ENCODE results near the gene CYP2D6. TPM values are rescaled to one million over a fixed set of nuclear protein-coding genes. Genes with fewer than 3 reads are reported as not detected.
A peak's percentile ranks its signal among the peaks of the same experiment; 100 is the strongest.

The CYP2D6 gene
- total RNA-seq, 1 donor from 2014 or later: 4.0 TPM

DNA sequence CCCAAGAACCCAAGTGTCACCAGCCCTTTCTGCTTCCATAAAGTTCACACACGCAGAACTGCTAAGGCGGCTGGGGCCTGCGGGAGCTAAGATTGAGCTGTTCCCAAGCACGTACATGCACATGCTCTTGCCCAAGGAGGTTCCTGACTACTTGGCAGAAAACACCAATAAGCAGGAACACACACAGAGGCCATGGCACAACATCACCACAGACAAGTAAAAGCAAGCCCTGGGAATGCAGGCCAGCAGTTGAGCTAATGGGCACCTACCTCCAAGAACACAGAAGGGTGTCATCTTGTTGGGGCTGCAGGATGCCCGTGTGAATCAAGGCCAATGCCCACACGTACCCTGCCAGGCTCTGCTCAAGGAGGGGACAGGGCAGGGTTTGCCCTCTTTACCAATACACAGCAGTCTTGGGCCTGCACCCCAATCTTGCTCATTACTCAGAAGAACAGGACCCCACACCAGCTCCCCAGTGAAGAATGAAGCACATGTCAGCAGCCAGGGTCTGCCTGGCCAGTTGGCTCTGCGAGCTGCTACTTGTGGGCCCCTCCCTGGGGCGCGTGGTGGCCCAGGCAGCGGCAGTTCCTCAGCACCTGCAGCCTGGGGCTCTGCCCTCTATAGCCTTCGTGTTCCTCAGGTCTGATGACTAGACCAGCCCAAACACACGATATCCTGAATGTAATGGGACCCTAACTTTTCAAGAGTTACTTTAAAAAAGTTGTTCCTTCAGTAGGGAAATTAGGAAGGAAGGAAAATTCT lies 32.3 kb upstream of the CYP2D6 start:
- Mint-ChIP-seq H3K36me3 (peaks cover 10% of the 10 kb centered on the region), H3K4me1 (ENCODE audit: unreplicated experiment) (peaks cover 4% of the 10 kb centered on the region), H3K27ac (no peak overlapping the region), H3K27me3 (no peaks in the 10 kb centered on the region), H3K4me3 (no peak overlapping the region), H3K9me3 (no peaks in the 10 kb centered on the region)
- TF ChIP-seq, protein P1, sequence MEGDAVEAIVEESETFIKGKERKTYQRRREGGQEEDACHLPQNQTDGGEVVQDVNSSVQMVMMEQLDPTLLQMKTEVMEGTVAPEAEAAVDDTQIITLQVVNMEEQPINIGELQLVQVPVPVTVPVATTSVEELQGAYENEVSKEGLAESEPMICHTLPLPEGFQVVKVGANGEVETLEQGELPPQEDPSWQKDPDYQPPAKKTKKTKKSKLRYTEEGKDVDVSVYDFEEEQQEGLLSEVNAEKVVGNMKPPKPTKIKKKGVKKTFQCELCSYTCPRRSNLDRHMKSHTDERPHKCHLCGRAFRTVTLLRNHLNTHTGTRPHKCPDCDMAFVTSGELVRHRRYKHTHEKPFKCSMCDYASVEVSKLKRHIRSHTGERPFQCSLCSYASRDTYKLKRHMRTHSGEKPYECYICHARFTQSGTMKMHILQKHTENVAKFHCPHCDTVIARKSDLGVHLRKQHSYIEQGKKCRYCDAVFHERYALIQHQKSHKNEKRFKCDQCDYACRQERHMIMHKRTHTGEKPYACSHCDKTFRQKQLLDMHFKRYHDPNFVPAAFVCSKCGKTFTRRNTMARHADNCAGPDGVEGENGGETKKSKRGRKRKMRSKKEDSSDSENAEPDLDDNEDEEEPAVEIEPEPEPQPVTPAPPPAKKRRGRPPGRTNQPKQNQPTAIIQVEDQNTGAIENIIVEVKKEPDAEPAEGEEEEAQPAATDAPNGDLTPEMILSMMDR (conservative IDR thresholded peaks at IDR 0.05): no peak
- no peak for DNase-seq (ENCODE audit: extremely low spot score, unreplicated experiment)

GRCh38 chr22:42160830-42161696 lies 30.5 kb upstream of the CYP2D6 start:
- Mint-ChIP-seq H3K4me3 (no peak overlapping the region), H3K27me3 (no peaks in the 10 kb centered on the region), H3K4me1 (ENCODE audit: unreplicated experiment) (peaks cover 4% of the 10 kb centered on the region)

GRCh38 chr22:42160251-42160650 lies 29.6 kb upstream of the CYP2D6 start:
- Mint-ChIP-seq H3K27ac (no peak overlapping the region), H3K4me1 (ENCODE audit: unreplicated experiment) (peaks cover 4% of the 10 kb centered on the region), H3K4me3 (no peak overlapping the region), H3K27me3 (no peaks in the 10 kb centered on the region), H3K36me3 (peaks cover 4% of the 10 kb centered on the region), H3K9me3 (no peaks in the 10 kb centered on the region)
- TF ChIP-seq, protein P1 (conservative IDR thresholded peaks at IDR 0.05): no peak
- DNase-seq (ENCODE audit: extremely low spot score, unreplicated experiment): no peak

More at GRCh38 chr22:42160830-42161696, 30.5 kb upstream of the CYP2D6 start:
- H3K27ac Mint-ChIP-seq: no peak overlapping the region
- H3K36me3 Mint-ChIP-seq: peaks cover 4% of the 10 kb centered on the region
- H3K9me3 Mint-ChIP-seq: no peaks in the 10 kb centered on the region
- no peak for DNase-seq (ENCODE audit: extremely low spot score, unreplicated experiment)
- TF ChIP-seq, protein P1 (conservative IDR thresholded peaks at IDR 0.05): no peak

GRCh38 chr22:42158456-42159132 lies 28.0 kb upstream of the CYP2D6 start:
- no peak for DNase-seq (ENCODE audit: extremely low spot score, unreplicated experiment)
- Mint-ChIP-seq H3K27ac (peak overlapping the region; percentile 50), H3K36me3 (peaks cover 4% of the 10 kb centered on the region), H3K4me3 (no peak overlapping the region), H3K9me3 (no peaks in the 10 kb centered on the region), H3K4me1 (ENCODE audit: unreplicated experiment) (peaks cover 4% of the 10 kb centered on the region), H3K27me3 (no peaks in the 10 kb centered on the region)
- TF ChIP-seq, protein P1 (conservative IDR thresholded peaks at IDR 0.05): no peak

GRCh38 chr22:42156598-42156997 lies 26.0 kb upstream of the CYP2D6 start:
- no peak overlapping the region for H3K27ac Mint-ChIP-seq

More at GRCh38 chr22:42156598-42156997, 26.0 kb upstream of the CYP2D6 start:
- TF ChIP-seq, protein P1 (conservative IDR thresholded peaks at IDR 0.05): no peak
- no peaks in the 10 kb centered on the region for H3K9me3 Mint-ChIP-seq
- H3K4me1 Mint-ChIP-seq (ENCODE audit: unreplicated experiment): peaks cover 4% of the 10 kb centered on the region
- no peak overlapping the region for H3K4me3 Mint-ChIP-seq
- DNase-seq (ENCODE audit: extremely low spot score, unreplicated experiment): no peak
- peaks cover 4% of the 10 kb centered on the region for H3K36me3 Mint-ChIP-seq
- H3K27me3 Mint-ChIP-seq: no peaks in the 10 kb centered on the region
